GM12891 (cell line): ENCODE measurements around the gene PDGFA.

Experiments used
- DNase-seq: peaks from one replicate; pipeline ENCODE4 v3.0.0; 2011; ENCODE audit warnings: low spot score; ENCODE audit not compliant: insufficient read length
- FAIRE-seq: peaks from 2 replicates; lab custom pipeline; 2011; peaks lifted over from hg19 to GRCh38; lab: Jason Lieb, UNC
- PAX5 ChIP-seq: IDR thresholded peaks from 2 replicates; pipeline ENCODE4 v1.6.1; 2011; ENCODE audit warnings: low read length, moderate library complexity, mild to moderate bottlenecking; ENCODE audit not compliant: insufficient read depth, severe bottlenecking
- POLR2A ChIP-seq: IDR thresholded peaks from 2 replicates; pipeline ENCODE4 v1.6.1; 2011; ENCODE audit warnings: low read depth, low read length, control low read depth
- POLR2AphosphoS5 ChIP-seq: IDR thresholded peaks from 2 replicates; pipeline ENCODE4 v1.6.1; 2011; ENCODE audit warnings: low read depth, low read length, control low read depth
- POU2F2 ChIP-seq: IDR thresholded peaks from 2 replicates; pipeline ENCODE4 v1.6.1; 2011; ENCODE audit warnings: low read depth, mild to moderate bottlenecking, control low read depth, low read length, moderate library complexity
- SPI1 ChIP-seq: IDR thresholded peaks from 2 replicates; pipeline ENCODE4 v1.6.1; 2011; ENCODE audit warnings: low read depth, low read length, control low read depth
- TAF1 ChIP-seq: IDR thresholded peaks from 2 replicates; pipeline ENCODE4 v1.6.1; 2011; ENCODE audit warnings: low read depth, low read length, control low read depth

The PDGFA gene

GRCh38 chr7:469563-469961 lies 50.1 kb downstream of the PDGFA start:
- DNase-seq = no peak
- TF ChIP-seq POU2F2 (no peak), POLR2AphosphoS5 (no peak), TAF1 (no peak), PAX5 (no peak), SPI1 (no peak), POLR2A (no peak)
- no peak for FAIRE-seq

DNA sequence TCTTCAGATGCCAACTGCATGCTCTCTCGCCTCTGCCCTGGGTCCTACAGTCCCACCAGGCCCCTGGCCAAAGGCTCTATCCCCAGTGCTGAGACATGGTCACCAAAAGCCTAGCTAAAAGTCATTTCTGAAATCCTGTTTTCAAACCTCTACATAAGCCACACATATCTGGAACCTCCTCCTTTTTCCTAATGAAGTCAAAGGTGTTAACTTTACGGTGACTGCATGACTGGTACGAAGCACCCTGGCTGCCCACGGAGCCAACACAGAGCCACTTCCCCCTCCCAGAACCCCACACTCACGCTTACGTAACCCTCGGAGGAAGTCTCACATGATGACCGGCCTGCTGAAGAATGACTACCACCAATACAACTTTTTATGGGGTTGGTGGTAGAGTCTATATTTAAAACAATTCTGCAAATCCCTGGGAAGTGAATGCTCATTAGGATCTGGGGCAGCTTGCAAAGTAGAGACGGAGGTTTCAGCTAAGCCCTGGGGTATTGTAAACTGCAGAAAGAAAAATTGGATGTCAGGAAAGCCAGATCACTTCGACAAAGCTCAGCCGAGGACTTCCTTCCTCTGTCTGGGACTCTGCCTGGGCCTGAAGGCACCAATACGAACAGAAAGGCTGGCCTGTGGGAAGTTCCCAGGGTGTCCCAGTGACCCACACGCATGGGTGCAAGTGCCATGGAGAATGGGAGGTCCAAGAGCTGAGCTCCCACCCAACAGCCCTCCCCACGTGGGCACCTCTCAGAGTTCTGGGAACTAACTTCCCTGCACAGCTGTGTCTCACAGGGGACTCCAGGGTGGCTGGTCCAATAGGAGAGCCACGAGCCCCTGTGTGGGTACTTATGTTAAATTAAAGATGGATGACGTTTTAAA lies 50.7 kb downstream of the PDGFA start:
- no peak for TF ChIP-seq POLR2A
- no peak for TF ChIP-seq POLR2AphosphoS5
- DNase-seq = no peak
- no peak for FAIRE-seq

DNA sequence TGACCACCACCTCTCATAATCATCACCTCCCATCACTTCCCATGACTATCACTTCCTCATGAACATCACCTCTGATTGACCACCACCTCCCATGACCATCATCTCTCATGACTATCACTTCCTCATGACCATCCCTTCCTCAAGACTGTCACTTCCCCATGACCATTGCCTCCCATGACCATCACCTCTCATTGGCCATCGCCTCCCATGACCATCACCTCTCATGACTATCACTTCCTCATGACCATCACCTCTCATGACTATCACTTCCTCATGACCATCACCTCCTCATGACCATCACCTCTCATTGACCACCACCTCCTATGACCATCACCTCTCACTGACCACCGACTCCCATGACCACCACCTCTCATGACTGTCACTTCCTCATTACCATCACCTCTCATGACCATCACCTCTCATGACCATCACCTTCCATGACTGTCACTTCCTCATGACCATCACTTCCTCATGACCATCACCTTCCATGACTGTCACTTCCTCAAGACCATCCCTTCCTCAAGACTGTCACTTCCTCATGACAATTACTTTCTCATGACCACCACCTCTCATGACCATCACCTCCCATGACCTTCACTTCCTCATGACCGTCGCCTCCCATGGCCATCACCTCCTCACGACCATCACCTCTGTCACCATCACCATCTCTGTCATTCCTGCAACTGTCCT lies 51.6 kb downstream of the PDGFA start:
- FAIRE-seq (no peak), DNase-seq (no peak)
- TF ChIP-seq TAF1 (no peak), PAX5 (no peak), SPI1 (no peak), POU2F2 (no peak)

- peak; percentile 82 for FAIRE-seq
- TF ChIP-seq SPI1 (peak; percentile 70), TAF1 (no peak), POLR2A (no peak)
- DNase-seq = no peak
Measured at GRCh38 chr7:467393-467828, 52.2 kb downstream of the PDGFA start.

DNA sequence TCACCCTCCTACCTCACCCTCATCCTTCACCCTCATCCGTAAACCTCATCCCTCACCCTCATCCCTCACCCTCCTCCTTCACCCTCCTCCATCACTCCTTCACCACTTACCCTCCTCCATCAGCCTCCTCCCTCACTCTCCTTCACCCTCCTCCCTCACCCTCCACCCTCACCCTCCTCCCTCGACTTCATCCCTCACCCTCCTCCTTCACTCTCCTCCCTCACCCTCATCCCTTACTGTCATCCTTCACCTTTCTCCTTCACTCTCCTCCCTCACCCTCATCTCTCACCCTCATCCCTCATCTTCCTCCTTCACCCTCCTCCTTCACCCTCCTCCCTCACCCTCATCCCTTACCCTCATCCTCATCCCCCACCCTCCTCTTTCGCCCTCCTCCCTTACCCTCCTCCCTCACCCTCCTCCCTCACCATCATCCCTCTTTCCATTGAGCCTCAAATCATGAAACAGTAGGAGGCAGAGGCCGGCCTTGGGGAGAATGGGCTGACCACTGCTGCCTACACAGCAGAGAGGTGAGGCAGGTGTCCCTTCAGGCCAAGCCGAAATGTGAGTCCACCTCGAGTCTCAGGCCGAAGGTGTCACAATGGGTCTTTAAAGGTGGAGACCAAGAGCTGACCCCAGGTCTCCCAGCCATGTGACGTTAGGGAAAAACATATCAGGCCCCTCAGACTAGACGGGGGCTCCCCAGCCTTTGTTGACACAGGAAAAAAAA lies 53.0 kb downstream of the PDGFA start:
- TF ChIP-seq POLR2A (no peak), POLR2AphosphoS5 (no peak), PAX5 (no peak), POU2F2 (no peak), TAF1 (no peak), SPI1 (no peak)
- no peak for DNase-seq
- FAIRE-seq = no peak

DNA sequence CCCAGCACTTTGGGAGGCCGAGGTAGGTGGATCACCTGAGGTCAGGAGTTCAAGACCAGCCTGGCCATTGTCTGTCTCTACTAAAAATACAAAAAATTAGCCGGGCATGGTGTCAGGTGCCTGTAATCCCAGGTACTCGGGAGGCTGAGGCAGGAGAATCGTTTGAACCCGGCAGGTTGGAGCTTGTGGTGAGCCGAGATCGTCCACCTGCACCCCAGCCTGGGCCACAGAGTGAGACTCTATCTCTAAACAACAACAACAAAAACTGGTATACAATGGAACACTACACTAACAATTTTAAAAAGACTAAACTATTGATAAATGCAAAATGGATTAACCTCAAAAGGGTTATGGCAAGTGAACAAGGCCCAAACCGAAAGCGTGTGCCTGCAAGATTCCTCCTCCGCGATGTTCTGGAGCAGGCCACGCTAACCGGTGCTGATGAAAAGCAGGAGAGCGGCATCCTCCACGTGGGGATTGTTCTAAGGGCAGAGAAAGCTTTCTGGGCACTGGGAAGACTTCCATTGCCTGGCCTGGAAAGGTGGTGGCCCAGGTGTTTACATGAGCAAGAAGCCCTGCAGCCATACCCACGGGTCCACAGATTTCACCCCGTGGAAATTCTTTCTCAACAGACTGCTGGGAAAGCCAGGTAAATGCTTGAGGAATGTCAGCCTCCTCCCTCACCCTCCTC lies 53.8 kb downstream of the PDGFA start:
- TF ChIP-seq PAX5 = no peak
- no peak for TF ChIP-seq SPI1
- no peak for TF ChIP-seq POU2F2
- no peak for DNase-seq
- FAIRE-seq = no peak

- no peak for TF ChIP-seq SPI1
- TF ChIP-seq POU2F2 = no peak
- no peak for TF ChIP-seq TAF1
- TF ChIP-seq PAX5 = no peak
- no peak for TF ChIP-seq POLR2AphosphoS5
- TF ChIP-seq POLR2A = no peak
- FAIRE-seq (no peak), DNase-seq (no peak)
Measured at GRCh38 chr7:464454-465401, 54.9 kb downstream of the PDGFA start.

DNA sequence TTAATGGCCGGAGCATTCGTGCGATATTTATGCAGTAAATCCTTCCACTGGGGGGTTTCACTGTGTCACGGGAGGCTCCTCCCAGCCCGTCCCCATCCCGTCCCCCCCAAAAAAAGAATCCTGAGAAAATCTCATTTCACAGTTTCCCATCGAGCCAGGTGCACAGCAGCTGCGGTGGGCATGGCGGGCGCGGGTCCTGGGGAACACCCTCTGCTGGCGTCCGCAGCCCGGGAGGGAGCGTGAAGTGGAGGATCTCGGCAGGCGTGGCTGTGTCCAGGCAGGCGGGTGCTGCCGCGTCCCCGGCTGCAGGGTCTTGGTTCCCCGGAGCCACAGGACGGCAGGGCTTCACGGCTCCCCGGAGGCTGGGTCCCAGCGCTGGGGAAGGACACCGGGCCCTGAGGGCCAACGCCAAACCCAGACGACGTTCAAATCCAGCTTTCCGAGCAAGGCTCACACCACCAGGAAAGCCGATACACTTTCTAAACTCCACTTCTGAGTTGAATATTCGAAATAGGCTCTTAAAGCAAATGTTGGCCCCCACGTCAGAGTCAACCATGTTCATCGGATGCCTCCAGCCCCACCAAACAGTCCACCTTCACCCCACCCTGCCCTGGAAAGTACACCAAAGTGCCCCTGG lies 55.7 kb downstream of the PDGFA start:
- TF ChIP-seq SPI1 = no peak
- TF ChIP-seq POLR2AphosphoS5 = no peak
- TF ChIP-seq TAF1 = no peak
- no peak for TF ChIP-seq PAX5
- TF ChIP-seq POU2F2 = no peak
- TF ChIP-seq POLR2A = no peak
- no peak for DNase-seq
- FAIRE-seq = no peak

GRCh38 chr7:463362-463781 lies 56.3 kb downstream of the PDGFA start:
- no peak for FAIRE-seq
- no peak for DNase-seq
- TF ChIP-seq POLR2AphosphoS5 (no peak), TAF1 (no peak), SPI1 (no peak), PAX5 (no peak), POLR2A (no peak), POU2F2 (no peak)
